Stimulated activated CD4-positive, alpha-beta T cell treated with anti-CD3 and anti-CD28 coated beads, TNF-alpha, amount 100 ng/mL, for 24 hours (primary cell): ENCODE results near the gene LST1.

Experiments used
- DNase-seq, 3 experiments: peaks; one replicate each; pipeline ENCODE4 v3.0.0-alpha.2; 2020; ENCODE audit warnings: low read depth in 3 of 3

LST1 gene

DNA sequence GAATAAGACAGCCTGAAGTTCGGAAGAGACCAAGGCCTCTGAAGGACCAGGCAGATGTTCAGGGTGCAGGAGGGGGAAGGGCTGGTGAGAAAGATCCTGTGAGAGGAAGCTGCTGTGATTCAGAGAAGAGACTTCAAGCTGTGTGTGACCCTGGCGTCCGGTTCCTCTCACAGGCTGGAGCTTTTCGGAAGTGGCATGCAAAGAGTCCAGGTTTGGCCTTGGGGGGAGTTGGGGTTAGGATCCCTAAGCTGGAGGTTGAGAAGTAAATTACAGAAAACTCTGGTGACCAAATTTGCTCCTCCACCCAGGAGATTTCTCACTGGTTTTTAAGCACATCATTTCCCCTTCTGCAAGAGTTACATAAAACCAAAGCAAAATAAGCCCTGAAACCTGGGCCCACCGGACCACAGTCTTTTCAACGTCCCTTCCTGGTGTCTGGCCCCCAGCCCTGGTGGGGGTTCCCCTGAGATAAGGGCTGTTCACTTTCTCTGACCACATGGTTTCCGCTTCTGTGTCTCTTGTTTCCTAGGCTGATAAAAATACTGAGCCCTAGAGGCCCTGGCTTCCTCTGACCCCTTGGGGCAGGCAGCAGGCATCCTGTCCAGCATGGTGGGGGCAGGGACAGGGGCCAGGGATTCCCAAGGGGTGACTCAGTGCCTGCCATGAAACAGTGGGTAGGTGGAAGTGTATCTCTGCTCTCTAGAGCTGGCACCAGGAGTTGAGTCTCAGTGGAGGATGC lies 25.9 kb upstream of the LST1 start:
- peak in 1 of 3 experiments; percentile 53 for DNase-seq

- DNase-seq: no peak
Observed at GRCh38 chr6:31560697-31561058, 25.4 kb upstream of the LST1 start.

DNA sequence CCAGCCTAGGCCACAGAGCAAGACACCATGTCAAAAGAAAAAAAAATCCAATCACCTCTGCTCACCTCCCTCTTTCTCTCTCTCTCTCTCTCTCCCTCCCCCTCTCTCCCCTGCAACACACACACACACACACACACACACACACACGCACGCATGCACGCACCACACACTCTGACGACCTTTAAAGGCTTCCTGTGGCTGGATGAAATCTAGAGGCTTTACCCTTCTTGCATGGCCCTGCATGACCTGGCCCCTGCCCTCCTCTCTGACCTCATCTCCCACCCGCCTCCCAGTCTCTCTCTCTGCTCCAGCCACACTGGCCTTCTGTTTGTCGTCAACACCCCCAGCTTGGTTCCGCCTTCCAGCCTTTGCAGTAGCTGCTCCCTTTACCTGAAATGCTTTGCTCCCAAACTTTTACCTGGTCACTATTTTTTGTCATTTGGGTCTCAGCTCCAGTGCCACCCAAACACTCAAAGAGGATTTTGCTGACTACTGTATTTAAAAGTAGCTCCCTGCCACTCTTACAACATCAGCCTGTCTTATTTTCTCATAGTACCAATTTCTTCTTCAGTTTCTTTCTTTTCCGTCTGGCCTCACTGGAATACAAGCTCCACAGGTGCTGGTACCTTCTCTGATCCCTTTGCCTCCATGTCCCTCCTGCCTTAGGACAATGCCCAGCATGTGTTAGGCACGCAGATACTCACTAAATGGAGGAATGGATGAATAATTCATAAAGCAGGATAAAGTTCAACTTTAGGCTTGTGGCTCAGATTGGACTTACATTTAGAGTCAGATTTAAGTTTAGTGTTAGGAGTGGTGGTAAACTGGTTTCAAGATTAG lies 18.3 kb upstream of the LST1 start:
- no peak for DNase-seq

DNA sequence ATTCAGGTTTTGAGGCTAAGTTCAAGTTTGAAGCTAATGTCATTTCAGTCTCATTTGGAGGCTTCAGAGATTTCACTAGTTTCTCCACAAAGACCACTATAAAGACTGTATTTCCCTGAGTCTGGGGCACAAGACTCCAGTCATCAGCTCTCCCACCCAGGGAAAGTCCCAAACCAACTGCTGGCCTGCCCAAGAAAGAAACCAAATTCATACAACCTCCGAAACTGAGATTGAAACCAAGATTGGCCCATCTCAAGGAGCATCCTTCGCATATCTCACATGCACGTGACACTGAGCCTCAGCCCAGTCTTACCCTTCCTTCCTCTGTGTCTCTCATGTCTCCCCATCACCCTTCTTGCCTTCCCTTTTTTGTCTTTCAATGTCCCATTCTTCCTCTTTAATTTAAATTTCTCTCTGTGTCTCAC lies 17.5 kb upstream of the LST1 start:
- DNase-seq: peak in 2 of 3 experiments; percentile 67 to 69

DNA sequence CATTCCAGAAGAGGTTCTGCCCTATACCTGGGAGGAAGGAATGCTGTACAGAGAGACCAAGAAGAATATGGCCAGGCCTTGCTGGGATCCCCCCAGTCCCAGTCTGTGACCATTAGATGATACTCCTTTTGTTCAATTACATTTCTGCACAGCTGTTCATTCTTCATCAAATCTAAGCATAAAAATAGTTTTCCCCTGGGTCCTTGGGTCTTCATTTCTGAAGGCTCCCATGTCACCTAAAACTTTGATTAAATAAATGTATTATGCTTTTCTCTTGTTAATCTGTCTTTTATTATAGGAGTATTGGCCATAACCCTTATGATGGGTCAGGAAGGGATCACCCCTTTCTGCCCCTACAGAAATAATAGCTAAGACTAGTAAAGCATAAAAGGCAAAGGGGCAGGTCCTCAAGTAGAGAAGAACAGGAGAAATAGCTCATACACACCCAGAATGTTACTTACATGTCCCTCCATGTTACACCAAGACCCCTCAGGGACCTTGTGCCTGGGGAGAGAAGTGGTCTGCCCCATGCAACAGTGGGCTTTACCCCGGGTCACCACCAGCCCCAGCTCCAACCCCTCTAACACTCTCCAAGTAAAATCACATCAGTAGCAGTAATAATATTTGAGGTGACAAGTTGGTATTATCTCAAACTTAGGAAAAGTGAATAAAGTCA lies 16.1 kb upstream of the LST1 start:
- no peak for DNase-seq

DNA sequence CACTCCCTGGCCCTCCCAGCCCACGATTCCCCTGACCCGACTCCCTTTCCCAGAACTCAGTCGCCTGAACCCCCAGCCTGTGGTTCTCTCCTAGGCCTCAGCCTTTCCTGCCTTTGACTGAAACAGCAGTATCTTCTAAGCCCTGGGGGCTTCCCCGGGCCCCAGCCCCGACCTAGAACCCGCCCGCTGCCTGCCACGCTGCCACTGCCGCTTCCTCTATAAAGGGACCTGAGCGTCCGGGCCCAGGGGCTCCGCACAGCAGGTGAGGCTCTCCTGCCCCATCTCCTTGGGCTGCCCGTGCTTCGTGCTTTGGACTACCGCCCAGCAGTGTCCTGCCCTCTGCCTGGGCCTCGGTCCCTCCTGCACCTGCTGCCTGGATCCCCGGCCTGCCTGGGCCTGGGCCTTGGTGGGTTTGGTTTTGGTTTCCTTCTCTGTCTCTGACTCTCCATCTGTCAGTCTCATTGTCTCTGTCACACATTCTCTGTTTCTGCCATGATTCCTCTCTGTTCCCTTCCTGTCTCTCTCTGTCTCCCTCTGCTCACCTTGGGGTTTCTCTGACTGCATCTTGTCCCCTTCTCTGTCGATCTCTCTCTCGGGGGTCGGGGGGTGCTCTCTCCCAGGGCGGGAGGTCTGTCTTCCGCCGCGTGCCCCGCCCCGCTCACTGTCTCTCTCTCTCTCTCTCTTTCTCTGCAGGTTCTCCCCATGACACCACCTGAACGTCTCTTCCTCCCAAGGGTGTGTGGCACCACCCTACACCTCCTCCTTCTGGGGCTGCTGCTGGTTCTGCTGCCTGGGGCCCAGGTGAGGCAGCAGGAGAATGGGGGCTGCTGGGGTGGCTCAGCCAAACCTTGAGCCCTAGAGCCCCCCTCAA lies 13.8 kb upstream of the LST1 start, which contains the start of gene LTA:
TSS of gene LTA (plus strand) at position 249 of the 871 bp plus-strand sequence. CDS start at position 703, 454 bp downstream.
- DNase-seq: peak in 2 of 3 experiments; percentile 62 to 86

GRCh38 chr6:31573239-31574105 lies 12.6 kb upstream of the LST1 start:
- DNase-seq: no peak

GRCh38 chr6:31574106-31575061 lies 11.7 kb upstream of the LST1 start:
- DNase-seq: peak in 1 of 3 experiments; percentile 74

GRCh38 chr6:31575335-31575901 lies 10.7 kb upstream of the LST1 start, which contains the start of gene TNF:
Gene TNF (plus strand): TSS chr6:31575565. CDS start chr6:31575742, 177 bp downstream.
- DNase-seq: peak; percentile 73 to 88 (median 81)

DNA sequence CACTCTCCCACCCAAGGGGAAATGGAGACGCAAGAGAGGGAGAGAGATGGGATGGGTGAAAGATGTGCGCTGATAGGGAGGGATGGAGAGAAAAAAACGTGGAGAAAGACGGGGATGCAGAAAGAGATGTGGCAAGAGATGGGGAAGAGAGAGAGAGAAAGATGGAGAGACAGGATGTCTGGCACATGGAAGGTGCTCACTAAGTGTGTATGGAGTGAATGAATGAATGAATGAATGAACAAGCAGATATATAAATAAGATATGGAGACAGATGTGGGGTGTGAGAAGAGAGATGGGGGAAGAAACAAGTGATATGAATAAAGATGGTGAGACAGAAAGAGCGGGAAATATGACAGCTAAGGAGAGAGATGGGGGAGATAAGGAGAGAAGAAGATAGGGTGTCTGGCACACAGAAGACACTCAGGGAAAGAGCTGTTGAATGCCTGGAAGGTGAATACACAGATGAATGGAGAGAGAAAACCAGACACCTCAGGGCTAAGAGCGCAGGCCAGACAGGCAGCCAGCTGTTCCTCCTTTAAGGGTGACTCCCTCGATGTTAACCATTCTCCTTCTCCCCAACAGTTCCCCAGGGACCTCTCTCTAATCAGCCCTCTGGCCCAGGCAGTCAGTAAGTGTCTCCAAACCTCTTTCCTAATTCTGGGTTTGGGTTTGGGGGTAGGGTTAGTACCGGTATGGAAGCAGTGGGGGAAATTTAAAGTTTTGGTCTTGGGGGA lies 10.0 kb upstream of the LST1 start:
- DNase-seq: no peak

- peak in 1 of 3 experiments; percentile 70 for DNase-seq
Observed at GRCh38 chr6:31576897-31577578, 9.0 kb upstream of the LST1 start.

DNA sequence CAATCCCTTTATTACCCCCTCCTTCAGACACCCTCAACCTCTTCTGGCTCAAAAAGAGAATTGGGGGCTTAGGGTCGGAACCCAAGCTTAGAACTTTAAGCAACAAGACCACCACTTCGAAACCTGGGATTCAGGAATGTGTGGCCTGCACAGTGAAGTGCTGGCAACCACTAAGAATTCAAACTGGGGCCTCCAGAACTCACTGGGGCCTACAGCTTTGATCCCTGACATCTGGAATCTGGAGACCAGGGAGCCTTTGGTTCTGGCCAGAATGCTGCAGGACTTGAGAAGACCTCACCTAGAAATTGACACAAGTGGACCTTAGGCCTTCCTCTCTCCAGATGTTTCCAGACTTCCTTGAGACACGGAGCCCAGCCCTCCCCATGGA lies 8.5 kb upstream of the LST1 start:
- no peak for DNase-seq

GRCh38 chr6:31578184-31579118 lies 7.6 kb upstream of the LST1 start:
- DNase-seq: no peak

GRCh38 chr6:31579119-31579505 lies 7.0 kb upstream of the LST1 start:
- DNase-seq: no peak

DNA sequence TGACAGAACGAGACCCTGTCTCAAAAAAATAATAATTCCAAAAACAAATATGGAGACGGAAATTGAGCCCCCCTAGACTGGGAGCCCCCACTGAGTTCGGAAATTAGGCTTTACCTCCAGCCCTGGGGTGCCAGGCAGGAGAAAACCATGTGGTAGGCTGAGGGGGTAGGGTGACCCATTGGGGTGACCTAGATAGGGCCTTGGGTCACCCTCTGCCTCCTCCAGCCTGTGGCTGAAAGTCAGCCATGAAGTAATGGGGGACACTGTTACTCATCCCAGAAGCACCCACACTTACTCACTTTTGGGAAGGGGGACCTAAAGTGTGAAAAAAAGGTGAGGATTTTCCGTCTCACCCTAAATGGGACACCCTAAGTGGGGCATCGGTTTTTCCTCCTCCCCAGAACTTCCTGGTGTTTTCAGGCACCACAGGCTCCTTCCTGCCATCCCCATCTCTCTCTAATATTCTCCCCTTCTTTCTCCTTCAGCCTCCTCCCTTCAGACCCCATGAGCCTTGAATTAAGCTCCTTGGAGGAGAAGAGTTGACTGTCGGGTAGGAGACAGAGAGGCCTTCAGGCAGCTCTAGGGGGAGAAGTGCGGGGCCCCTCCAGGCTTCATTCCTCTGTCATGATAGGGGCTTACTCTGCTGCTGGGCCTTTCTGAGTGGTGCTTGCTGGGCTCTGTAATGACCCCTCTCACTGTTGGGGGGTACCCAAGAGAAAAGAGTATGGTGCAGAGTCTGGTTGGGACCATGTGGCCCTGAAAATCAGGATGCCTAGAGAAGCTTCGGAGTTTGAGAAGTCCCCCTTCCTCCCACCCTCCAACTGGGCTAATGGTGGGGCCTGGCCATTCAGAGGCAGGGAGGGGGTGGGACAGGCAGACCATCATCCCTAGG lies 6.3 kb upstream of the LST1 start:
- DNase-seq: peak in 1 of 3 experiments; percentile 57
